Heart left ventricle (tissue), 16 donors: ENCODE data around the gene KCNMA1. TPM values are rescaled to one million over a fixed set of nuclear protein-coding genes. Genes with fewer than 3 reads are reported as not detected.
A peak's percentile ranks its signal among the peaks of the same experiment; 100 is the strongest.
"Not testable (repeated sequence)": the region's sequence is repeated elsewhere in the genome, so short reads cannot be mapped to it uniquely, and the experiment has no call there.

Experiments
- ATAC-seq, 4 donors: fragments of 200-7000 bp; cut with Tn5 transposase; one replicate each; pipeline ENCODE4 v1.9.1; 2020 to 2022; ENCODE audit warnings: moderate library complexity in 4 of 4, mild to moderate bottlenecking in 3 of 4, moderate number of reproducible peaks in 1 of 4
- DNase-seq, 5 donors: peaks; one replicate each; pipeline ENCODE4 v3.0.0-alpha.2; 2020
- H3K27ac ChIP-seq, 12 donors: fragments of 200-600 bp; sonication (generic) in 4 of 12; one replicate each; pipeline versions ENCODE4 v1.5.0 to v1.8.0; 2016 to 2022; ENCODE audit warnings: mild to moderate bottlenecking in 2 of 12
- H3K27me3 ChIP-seq, 9 donors: fragments of 200-600 bp; sonication (generic) in 2 of 9; one replicate each; pipeline versions ENCODE4 v1.5.1 to v1.8.0; 2016 to 2022; ENCODE audit warnings: mild to moderate bottlenecking in 3 of 9
- H3K36me3 ChIP-seq, 9 donors: fragments of 200-600 bp; sonication (generic) in 2 of 9; one replicate each; pipeline versions ENCODE4 v1.5.0 to v1.8.0; 2018 to 2022; ENCODE audit warnings: mild to moderate bottlenecking in 2 of 9
- H3K4me1 ChIP-seq, 12 donors: fragments of 200-600 bp; sonication (generic) in 4 of 12; one replicate each; pipeline versions ENCODE4 v1.5.0 to v1.8.0; 2016 to 2022; ENCODE audit warnings: mild to moderate bottlenecking in 3 of 12
- H3K4me3 ChIP-seq, 12 donors: fragments of 200-600 bp; sonication (generic) in 4 of 12; one replicate each; pipeline versions ENCODE4 v1.5.0 to v1.8.0; 2017 to 2022; ENCODE audit warnings: mild to moderate bottlenecking in 9 of 12, moderate library complexity in 4 of 12
- H3K9me3 ChIP-seq, 12 donors: fragments of 200-600 bp; sonication (generic) in 4 of 12; one replicate each; pipeline versions ENCODE4 v1.5.0 to v1.8.0; 2016 to 2022; ENCODE audit warnings: mild to moderate bottlenecking in 1 of 12
- CTCF ChIP-seq, 12 donors: fragments of 200-600 bp; sonication (generic) in 4 of 12; IDR thresholded peaks; one replicate each; pipeline versions ENCODE4 v1.5.0 to v1.8.0; 2018 to 2022; ENCODE audit warnings: antibody characterized with exemption in 12 of 12, mild to moderate bottlenecking in 5 of 12
- POLR2A ChIP-seq, 2 donors: fragments of 450-650 bp; IDR thresholded peaks; one replicate each; pipeline ENCODE4 v1.6.1; 2017; ENCODE audit warnings: antibody characterized with exemption in 2 of 2, mild to moderate bottlenecking in 2 of 2, moderate library complexity in 2 of 2
- WGBS, 4 donors: extraction: QIAGEN DNeasy Blood & Tissue Kit in 2 of 4; methylation state at CpG; one replicate each; pipeline versions ENCODE4 v1.1.5 to v1.1.7; 2013 to 2018; 5-methylcytosine and 5-hydroxymethylcytosine counted together
- intact Hi-C, 10 donors: fragments of 100-400 bp; cut with DNase I; formaldehyde crosslinking; loops; one replicate each; pipeline versions ENCODE4 v1.11.1 to v1.14.2; 2022
- polyA plus RNA-seq, 2 donors: library from polyadenylated mRNA; stranded (reverse); fragments of 200-250 nt; gene quantifications; one replicate each; pipeline ENCODE4 v1.2.3, GENCODE V29; 2013
- total RNA-seq, 9 donors: library from RNA; depleted of rRNA in 2 of 9; stranded (reverse); fragments of >200 nt in 2 of 9; fragmentation: NEBNext Ultra II Directional in 3 of 9; extraction: Animal tissue kit (Norgen Biotek cat#: 25700) in 3 of 9; gene quantifications; one replicate each; pipeline versions ENCODE4 v1.1.0 to v1.2.4, GENCODE V29; 2016 to 2023
- donor health status: ischemic (EF 13 %, LVEDD 7.1; RV severe dilation, severe dysfunction).
- donor health status: healthy with polysubstance abuse.
- donor health status: DM: no; HTN: yes; CAD: no.
- donor health status: DM: no; HTN: no; CAD: no.
- donor health status: ischemic (EF 25% LVEDD 6.9; RV normal size, moderate dysfunction).
- donor health status: ischemic (EF 25% LVEDD 5.7; RV mildly dilated, moderate dysfunction).
- donor health status: healthy.
- donor health status: DM: yes; HTN: yes; CAD: no.
- donor health status: ischemic (EF 35%, LVEDD 5.7; RV mildly dilated, moderate dysfunction).
- donor health status: nonischemic (EF 11% LVEDD 7.7; RV severe dilation, severe dysfunction).
- donor health status: DM: yes; HTN: yes; CAD: no.
- donor health status: PGD.
- donor health status: ischemic (EF 29% LVEDD 5.4; RV normal size, mild dysfunction).
- donor health status: nonischemic (EF 23%, LVEDD 6.1; RV moderate dilation, normal function).

KCNMA1 gene
- total and polyA plus RNA-seq, 11 donors, result 0.39 to 8.7 (median 1.7) TPM

- DNase-seq (no peak), ATAC-seq (no peak)
- 82 to 86% (median 84%) methylated on average over 9 to 10 of the region's 10 CpGs for WGBS, 4 donors
- intact Hi-C loops, result no loop called here
- Histone ChIP-seq H3K36me3 (no peaks in the 10 kb centered on the region), H3K27ac (peak overlapping the region in 1 of 12 donors; percentile 58), H3K4me3 (no peak overlapping the region), H3K27me3 (no peaks in the 10 kb centered on the region), H3K4me1 (peaks cover 0 to 10% (median 0%) of the 10 kb centered on the region in 12 donors), H3K9me3 (no peaks in the 10 kb centered on the region)
- TF ChIP-seq POLR2A (IDR thresholded peaks at IDR 0.05) (no peak), CTCF (IDR thresholded peaks at IDR 0.05) (no peak)
These were observed 62.2 kb downstream of the KCNMA1 start for GRCh38 chr10:77575271-77576006.

GRCh38 chr10:77574438-77574837 lies 63.2 kb downstream of the KCNMA1 start:
- DNase-seq (no peak), ATAC-seq (no peak)
- intact Hi-C loops, result no loop called here
- TF ChIP-seq POLR2A (IDR thresholded peaks at IDR 0.05) (no peak), CTCF (IDR thresholded peaks at IDR 0.05) (no peak)
- no peaks in the 10 kb centered on the region for H3K9me3 ChIP-seq
- no peak overlapping the region for H3K27ac ChIP-seq
- H3K27me3 ChIP-seq, result no peaks in the 10 kb centered on the region
- H3K36me3 ChIP-seq, result no peaks in the 10 kb centered on the region
- WGBS, 4 donors, result 43 to 61% (median 53%) methylated on average over 3 of the region's 3 CpGs
- no peak overlapping the region for H3K4me3 ChIP-seq
- peaks cover 0 to 10% (median 0%) of the 10 kb centered on the region in 12 donors for H3K4me1 ChIP-seq

GRCh38 chr10:77572520-77572919 lies 65.1 kb downstream of the KCNMA1 start:
- H3K4me3 ChIP-seq, ATAC-seq, H3K4me1 ChIP-seq, DNase-seq, H3K9me3 ChIP-seq, H3K36me3 ChIP-seq, intact Hi-C loops, H3K27me3 ChIP-seq: not testable (repeated sequence)
- peak overlapping the region in 1 of 12 donors; percentile 64 for H3K27ac ChIP-seq
- WGBS, 4 donors, result 78 to 88% (median 84%) methylated on average over 4 of the region's 4 CpGs

- no peaks in the 10 kb centered on the region for H3K36me3 ChIP-seq
- ATAC-seq, result no peak
- DNase-seq, result no peak
- peaks cover 0 to 1% (median 0%) of the 10 kb centered on the region in 12 donors for H3K4me1 ChIP-seq
- intact Hi-C loops, result no loop called here
- no peak for TF ChIP-seq CTCF (IDR thresholded peaks at IDR 0.05)
- TF ChIP-seq POLR2A (IDR thresholded peaks at IDR 0.05), result no peak
- H3K9me3 ChIP-seq, result no peaks in the 10 kb centered on the region
- 80 to 92% (median 85%) methylated on average over 3 of the region's 3 CpGs for WGBS, 4 donors
- H3K27me3 ChIP-seq, result peaks cover 0 to 8% (median 0%) of the 10 kb centered on the region in 9 donors
- H3K4me3 ChIP-seq, result no peak overlapping the region
- peak overlapping the region in 1 of 12 donors; percentile 64 for H3K27ac ChIP-seq
These were observed 66.1 kb downstream of the KCNMA1 start for GRCh38 chr10:77571490-77571889.
